Choroid plexus epithelial cell (primary cell): ENCODE results near the gene ST8SIA6.

Source experiments
- DNase-seq: peaks from one replicate; pipeline ENCODE4 v3.0.0-alpha.2; 2010; ENCODE audit warnings: low read depth
- H3K4me3 ChIP-seq: 2 replicates; pipeline ENCODE4 v1.5.1; 2011; ENCODE audit warnings: low read depth, mild to moderate bottlenecking, control low read depth, low read length, moderate library complexity
- TF ChIP-seq, protein P1 (sequence below): conservative IDR thresholded peaks from 2 replicates; pipeline ENCODE4 v1.5.1; 2011; ENCODE audit warnings: low read depth, mild to moderate bottlenecking, control low read depth, inconsistent platforms, low read length, moderate library complexity

Gene ST8SIA6

DNA sequence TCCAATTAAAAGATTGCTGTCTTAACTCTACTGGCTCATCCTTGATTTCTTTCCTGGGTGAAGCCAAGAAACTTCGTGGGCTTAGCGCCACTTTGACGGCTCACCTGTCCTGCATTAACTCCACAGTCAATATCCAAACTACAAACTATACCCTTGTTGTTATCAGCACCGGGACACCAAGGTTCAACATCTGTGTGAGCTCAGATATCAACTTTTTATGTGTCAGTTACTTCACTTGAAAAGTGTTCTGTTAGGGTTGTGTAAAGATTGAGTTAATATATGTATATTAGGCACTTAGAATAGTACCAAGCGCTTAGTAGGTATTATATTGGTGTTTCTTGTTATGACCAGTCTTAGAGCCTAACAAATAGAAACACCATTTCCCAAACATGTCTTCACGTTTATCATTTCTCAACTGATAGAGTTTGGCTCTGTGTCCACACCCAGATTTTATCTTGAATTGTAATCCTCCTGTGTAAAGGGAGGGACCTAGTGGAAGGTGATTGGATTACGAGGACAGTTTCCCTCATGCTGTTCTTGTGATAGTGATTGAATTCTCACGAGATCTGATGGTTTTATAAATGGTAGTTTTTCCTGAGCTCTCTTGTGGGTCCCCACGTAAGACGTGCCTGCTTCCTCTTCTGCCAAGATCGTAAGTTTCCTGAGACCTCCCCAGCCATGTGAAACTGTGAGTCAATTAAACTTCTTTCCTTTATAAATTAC lies 19.0 kb upstream of the ST8SIA6 start:
- TF ChIP-seq, protein P1, sequence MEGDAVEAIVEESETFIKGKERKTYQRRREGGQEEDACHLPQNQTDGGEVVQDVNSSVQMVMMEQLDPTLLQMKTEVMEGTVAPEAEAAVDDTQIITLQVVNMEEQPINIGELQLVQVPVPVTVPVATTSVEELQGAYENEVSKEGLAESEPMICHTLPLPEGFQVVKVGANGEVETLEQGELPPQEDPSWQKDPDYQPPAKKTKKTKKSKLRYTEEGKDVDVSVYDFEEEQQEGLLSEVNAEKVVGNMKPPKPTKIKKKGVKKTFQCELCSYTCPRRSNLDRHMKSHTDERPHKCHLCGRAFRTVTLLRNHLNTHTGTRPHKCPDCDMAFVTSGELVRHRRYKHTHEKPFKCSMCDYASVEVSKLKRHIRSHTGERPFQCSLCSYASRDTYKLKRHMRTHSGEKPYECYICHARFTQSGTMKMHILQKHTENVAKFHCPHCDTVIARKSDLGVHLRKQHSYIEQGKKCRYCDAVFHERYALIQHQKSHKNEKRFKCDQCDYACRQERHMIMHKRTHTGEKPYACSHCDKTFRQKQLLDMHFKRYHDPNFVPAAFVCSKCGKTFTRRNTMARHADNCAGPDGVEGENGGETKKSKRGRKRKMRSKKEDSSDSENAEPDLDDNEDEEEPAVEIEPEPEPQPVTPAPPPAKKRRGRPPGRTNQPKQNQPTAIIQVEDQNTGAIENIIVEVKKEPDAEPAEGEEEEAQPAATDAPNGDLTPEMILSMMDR: no peak
- DNase-seq: no peak
- no peak overlapping the region for H3K4me3 ChIP-seq

DNA sequence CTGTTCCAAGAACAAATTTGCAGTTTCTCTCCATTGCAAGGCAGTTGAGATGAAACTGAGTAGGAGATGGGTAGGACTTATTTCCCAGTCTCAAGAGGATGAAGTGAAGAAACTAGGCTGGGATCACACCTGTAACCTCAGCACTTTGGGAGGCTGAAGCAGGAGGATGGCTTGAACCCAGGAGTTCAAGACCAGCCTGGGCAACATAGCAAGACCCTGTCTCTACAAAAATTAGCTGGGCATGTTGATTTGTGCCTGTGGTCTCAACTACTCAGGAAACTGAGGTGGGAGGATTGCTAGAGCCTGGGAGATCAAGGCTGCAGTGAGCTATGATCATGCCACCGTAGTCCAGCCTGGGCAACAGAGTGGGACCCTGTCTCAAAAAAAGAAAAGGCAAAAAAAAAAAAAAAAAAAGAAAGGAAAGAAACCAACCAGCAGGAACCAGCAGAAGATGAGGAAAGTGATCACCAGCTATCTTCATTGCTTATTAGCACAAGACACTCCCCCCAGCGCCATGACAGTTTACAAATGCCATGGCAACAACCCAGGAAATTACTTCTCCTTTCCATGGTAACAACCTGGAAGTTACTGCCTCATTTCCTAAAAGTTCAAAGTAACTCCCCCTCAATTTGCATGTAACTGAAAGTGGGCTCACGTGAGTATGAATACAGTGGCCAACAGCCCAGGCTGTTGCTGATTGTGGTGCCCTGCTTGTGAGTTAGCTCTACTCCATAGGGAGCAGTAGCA lies 18.3 kb upstream of the ST8SIA6 start:
- H3K4me3 ChIP-seq: no peak overlapping the region
- DNase-seq: no peak
- TF ChIP-seq, protein P1: no peak

DNA sequence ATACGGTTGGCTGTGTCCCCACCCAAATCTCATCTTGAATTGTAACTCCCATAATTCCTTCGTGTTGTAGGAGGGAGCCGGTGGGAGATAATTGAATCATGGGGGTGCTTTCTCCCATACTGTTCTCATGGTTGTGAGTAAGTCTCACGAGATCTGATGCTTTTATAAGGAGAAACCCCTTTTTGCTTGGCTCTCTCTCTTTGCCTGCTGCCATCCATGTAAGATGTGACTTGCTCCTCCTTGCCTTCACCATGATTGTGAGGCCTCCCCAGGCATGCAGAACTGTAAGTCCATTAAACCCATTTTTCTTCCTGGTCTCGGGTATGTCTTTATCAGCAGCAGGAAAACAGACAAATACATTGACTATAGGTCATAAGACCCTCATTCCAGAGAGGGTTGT lies 15.9 kb upstream of the ST8SIA6 start:
- TF ChIP-seq, protein P1: no peak
- no peak overlapping the region for H3K4me3 ChIP-seq
- no peak for DNase-seq

DNA sequence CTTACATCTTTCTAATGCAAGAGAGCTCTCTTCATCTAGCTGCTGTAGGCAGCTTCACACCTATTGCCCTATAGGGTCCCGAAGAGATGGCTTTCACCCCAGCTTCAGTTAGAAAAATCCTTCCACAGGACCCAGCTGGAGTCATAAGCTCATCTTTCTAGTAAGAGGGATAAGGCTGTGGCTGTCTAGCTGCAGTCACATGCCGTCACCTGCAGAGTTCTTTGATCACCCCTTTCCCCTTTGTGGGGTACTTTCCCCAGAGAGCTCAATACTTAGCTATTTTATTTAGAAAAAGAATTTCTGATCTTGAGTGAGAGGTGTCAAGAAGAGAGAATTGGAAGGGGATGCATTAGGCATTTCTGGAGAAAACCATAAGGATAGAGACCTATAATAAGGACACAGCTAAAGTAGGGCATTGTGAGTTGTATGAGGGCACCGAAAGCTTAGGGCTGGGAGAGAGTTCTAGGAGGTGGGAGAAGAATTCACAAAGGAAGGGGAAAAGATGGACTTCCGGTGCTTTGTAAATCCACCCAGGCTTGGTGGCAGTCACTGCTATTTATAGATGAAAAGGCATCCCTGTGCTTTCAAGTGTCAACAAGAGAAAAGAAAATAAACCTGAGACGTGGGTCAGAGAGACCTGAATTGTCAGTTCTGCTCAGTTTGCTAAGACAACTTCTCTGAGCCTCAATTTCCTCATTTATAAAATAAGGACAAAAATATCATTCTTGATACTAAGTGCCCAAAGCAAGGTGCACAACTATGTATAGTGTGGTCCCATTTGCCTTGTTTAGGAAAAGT lies 11.1 kb upstream of the ST8SIA6 start:
- DNase-seq: no peak
- no peak overlapping the region for H3K4me3 ChIP-seq
- TF ChIP-seq, protein P1: no peak

DNA sequence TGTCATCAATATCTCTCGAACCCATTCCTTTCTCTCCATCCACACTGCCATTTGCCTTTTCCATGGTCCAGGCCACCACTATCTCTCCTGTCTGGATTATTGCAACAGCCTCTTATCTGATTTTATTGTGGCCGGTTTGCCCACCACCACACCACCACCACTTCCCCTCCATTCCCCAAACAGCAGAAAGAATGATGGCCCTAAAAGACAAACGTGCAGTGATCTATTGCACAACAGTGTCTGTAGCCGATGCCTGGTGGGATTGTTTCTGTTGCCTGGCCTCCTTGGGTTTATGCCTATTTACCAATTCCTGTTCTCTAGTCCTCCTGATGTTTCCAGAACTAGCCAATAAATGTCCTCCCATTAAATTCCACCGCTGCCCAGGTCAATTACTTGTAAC lies 10.2 kb upstream of the ST8SIA6 start:
- TF ChIP-seq, protein P1: no peak
- H3K4me3 ChIP-seq: no peak overlapping the region
- no peak for DNase-seq

DNA sequence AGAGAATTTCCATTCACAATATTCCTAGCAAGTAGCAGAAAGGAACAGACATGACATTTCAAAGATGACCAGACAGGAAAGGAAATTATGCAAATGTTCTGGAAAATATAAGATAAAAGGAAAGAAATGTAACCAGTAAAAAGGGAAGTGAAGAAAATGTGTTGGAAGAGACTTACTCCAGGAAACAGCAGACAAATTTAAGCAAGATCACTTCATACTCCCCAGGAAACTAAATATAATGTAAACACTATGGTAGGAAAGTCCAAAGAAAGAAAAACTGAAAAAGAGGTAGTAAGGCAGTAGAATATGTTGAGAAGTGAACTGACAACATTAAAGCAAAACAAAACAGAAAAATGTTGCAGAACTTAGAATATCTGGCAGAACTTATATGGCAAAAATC lies 6.4 kb upstream of the ST8SIA6 start:
- TF ChIP-seq, protein P1: no peak
- no peak overlapping the region for H3K4me3 ChIP-seq
- no peak for DNase-seq
